TTC549 (cell line): Measurements from ENCODE around the gene RASGRF1.
"Not testable (repeated sequence)": the region's sequence is repeated elsewhere in the genome, so short reads cannot be mapped to it uniquely, and the experiment has no call there.

Experiments
- FAIRE-seq: peaks from 2 replicates; lab custom pipeline; 2012; peaks lifted over from hg19 to GRCh38; lab: Jason Lieb, UNC

The RASGRF1 gene, protein sequence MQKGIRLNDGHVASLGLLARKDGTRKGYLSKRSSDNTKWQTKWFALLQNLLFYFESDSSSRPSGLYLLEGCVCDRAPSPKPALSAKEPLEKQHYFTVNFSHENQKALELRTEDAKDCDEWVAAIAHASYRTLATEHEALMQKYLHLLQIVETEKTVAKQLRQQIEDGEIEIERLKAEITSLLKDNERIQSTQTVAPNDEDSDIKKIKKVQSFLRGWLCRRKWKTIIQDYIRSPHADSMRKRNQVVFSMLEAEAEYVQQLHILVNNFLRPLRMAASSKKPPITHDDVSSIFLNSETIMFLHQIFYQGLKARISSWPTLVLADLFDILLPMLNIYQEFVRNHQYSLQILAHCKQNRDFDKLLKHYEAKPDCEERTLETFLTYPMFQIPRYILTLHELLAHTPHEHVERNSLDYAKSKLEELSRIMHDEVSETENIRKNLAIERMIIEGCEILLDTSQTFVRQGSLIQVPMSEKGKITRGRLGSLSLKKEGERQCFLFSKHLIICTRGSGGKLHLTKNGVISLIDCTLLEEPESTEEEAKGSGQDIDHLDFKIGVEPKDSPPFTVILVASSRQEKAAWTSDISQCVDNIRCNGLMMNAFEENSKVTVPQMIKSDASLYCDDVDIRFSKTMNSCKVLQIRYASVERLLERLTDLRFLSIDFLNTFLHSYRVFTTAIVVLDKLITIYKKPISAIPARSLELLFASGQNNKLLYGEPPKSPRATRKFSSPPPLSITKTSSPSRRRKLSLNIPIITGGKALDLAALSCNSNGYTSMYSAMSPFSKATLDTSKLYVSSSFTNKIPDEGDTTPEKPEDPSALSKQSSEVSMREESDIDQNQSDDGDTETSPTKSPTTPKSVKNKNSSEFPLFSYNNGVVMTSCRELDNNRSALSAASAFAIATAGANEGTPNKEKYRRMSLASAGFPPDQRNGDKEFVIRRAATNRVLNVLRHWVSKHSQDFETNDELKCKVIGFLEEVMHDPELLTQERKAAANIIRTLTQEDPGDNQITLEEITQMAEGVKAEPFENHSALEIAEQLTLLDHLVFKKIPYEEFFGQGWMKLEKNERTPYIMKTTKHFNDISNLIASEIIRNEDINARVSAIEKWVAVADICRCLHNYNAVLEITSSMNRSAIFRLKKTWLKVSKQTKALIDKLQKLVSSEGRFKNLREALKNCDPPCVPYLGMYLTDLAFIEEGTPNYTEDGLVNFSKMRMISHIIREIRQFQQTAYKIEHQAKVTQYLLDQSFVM (N-terminal part only)

DNA sequence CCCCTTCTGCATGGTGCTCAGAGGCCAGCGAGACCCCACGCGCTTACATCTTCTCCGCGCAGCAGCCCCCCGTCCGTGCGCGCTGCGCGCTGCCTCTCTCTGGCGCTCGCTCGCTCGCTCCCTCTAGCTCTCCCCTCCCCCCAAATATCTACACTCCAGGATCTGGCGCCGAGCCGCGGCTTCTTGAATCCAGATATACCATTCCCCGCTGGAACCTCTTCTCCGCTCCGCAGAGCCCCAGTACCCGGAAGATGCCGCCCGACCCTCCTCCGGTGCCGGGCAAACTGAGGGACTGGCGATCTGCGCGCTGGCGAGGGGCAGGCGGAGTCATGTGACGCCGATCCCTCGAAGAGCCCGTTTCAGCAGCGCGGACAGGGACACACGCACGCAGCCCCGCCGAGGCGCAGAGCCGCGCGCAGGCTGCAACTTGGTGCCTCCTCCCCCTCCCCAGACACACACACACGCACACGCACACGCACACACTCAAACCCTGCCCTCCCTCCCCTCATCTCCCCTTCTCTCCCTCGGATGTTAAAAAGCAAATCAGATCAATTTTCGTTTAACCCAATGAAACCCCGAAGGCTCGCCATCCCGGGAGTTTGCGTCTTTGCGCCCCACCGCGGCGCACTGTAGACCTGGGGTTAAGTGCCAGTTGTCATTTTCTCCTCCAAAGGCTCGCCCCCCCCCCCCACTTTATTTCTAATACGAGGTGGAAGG lies at the start of gene RASGRF1:
TSS of gene RASGRF1 (minus strand) at position 294 of the 717 bp plus-strand sequence. CDS start at position 12, 282 bp downstream.
- no peak for FAIRE-seq

DNA sequence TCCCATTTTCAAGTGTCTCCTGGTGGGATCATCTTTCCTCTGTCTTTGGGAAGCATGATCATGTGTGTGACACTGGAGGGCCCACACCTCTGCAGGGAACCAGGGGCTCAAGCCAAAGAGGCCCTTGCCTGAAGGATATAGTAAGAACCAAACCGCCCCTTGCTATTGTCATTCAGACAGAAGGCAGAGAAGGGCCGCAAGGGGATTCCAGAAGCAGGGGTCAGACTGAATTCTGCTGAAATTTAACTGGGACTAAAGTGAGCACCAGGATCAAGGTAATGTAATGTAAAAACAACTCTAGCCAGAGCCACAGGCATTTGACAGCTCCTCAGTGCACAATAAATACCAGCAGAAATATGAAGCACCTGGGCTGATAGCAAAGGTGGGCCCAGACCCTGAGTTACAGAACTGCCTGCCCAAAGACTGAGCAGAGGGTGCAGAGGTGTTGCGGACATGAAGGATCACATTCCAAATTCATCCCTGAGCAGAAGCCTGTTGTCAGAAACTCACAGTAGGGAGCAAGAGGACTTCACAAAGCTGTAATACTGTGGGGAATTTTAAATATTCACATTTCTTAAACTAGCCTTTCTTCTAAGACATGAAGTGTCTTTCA lies 46.0 kb upstream of the RASGRF1 start:
- no peak for FAIRE-seq

DNA sequence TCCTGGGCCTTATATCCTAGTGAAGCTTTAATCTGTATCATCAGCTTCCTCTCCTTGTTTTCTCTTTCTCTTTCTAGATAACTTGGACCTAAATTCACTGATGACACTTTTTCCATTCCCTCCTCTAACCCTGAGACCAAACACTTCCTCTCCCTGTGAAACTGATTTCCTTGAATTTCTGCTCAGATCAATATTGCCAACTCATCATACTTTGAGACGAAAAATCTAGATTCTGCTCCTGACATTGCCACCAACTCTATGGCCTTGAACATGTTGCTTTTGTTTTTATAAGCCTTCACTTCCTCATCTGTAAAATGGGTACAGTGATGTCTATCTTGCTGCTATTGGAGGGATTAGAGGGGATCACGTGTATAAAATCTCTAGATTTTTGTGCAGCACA lies 42.7 kb upstream of the RASGRF1 start:
- no peak for FAIRE-seq

DNA sequence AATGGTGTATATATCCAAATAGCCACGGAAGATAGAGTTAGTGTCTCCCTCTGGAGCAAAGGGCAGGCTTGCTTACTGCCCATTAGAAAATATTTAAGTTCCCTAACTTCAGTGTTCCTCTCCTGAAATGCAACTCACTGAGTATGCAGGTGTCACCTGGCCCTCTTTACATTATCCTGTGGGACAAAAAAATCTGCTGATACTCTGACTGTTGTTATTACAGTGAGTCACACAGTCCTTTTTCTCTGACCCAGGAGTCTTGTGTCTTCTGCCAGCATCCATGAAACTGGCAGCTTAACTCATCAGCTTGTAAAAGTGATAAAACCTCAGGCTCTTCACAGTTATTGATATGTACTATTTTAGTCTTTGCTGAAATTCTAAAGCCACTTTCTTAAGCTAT lies 42.2 kb upstream of the RASGRF1 start:
- no peak for FAIRE-seq

DNA sequence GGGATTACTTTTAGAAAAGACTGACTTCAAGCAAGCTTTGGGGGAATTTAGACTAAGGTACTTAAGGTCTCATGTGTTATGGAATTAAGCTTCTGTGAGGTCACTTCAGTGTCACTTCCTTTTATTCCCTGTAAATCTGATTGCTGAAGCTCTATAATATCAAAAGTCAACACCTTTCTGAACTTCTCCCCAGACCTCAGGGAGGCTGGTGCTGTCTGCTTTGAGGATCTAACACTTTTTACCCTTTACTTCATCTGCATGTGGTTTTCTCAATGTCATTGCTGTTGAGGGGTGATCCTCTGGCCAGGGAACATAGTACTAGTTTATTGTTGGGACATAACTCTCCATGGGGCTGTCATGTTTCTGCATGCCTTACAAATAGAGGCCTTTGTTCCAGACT lies 41.8 kb upstream of the RASGRF1 start:
- FAIRE-seq, result no peak

DNA sequence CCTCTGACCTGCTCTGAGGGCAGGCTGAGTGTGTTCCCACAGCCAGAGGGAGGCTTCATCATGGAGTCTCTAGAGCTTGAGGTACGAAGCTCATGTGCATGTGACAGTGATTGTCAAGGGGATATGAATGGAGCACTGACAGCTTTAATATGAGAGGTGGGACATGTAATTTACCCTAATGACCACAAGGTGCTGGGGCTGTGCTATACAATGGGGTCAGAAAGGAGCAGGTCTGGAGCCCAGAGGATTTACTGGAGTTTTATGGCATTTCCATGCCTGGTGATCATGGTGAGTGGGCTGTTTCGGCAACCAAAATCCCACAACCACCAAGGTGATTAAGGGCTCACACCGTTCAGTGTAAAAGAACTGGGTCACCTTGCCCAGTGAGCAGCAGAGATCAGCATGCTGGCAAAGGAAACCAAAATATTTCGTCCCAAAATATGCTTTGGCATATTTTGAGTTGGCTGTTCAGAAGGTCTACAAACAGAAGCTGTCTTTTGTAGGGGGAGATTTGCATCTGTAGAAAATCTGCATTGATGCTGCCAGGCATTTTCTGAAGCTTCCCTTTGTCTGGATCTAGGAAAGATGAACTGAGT lies 40.1 kb upstream of the RASGRF1 start:
- FAIRE-seq, result no peak

DNA sequence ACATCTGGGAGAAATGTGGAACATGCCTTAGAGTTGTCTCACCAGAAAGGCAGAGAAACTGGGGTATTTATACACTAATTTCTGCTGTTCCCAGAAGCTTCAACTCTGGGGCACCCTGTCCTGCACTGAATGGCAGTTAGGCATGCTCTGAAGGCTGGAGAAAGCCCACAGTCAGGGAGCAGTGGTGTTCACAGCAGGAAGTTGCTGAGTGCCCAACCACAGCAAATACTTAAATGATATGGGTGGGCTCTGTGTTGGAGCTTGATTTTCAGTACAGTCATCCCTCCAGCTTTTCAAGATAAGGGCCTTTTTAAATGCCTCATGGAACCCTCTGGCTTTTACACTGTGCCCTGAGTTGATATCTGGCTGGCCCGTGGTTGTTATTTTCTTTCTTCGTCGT lies 38.7 kb upstream of the RASGRF1 start:
- FAIRE-seq, result no peak

DNA sequence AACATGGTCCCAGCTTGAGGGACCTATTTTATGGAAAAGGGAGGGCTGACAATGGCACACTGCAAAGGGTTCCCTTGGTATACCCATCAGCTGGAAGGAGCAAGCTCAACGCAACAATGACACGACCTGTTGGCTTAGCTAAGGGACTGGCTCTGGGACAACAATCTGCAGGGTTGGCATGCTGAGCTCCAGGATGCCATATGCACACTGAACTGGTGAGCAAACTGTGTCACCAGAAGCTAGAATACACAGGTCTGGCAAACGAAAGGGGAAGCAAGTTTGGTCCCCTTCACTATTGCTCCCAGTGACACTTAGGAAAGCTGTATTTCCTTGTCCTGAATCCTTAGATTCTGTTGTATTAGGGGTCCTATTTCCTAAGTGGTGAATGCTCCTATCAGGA lies 38.0 kb upstream of the RASGRF1 start:
- FAIRE-seq, result no peak

DNA sequence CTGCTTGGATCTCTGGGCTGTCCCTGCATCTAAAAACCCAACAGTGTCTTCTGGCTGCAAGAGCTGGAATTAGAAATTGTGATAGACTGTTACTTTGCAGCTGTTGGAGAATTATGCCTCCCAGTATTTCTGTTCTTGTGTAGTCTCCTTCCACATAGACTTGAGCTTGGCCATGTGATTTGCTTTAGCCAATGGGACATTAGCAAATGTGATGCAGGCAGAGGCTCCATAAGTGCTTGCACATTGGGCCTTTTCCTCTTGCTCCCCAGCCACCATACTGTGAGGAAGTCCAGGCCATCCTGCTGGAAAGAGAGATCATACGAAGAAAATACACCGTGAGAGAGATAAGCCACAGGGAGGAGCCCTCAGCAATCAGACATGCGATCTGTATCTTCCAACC lies 33.8 kb upstream of the RASGRF1 start:
- no peak for FAIRE-seq

DNA sequence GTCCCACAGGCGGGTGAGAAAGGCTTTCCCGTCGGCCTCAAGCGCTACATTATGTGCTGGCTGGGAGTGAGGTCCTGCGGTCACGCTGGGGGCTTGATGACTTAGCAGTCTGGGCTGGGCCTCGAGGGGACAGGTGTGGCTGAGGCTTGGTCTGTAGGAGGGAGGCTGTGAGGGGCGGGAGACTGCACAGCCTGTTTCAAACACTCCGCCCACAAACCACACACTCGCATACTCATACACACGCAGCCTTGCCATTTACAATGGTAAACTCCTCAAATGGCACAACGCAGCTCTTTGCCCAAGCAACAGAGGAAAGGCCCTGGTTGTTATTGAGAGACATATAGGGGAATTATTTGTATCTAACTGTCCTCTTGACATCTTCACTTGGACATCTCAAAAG lies 32.4 kb upstream of the RASGRF1 start:
- no peak for FAIRE-seq

DNA sequence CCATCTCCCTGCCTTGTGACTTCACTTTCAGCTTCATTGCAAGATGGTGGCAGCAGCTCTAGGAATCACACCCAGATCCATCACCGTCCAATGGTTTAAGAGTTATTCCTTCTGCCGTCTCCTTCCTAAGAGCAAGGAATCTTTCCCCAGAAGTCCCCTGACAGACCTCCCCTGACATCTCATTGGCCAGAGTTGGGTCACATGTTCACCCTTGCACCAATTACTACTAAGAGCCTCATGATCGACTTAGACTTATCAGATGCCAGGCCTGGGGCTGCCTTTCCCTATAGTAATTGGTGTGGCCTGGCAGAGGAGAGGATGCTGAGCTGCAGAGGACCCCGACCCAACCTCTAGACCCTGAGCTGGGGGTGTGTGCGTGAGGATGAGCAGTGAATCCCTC lies 31.8 kb upstream of the RASGRF1 start:
- no peak for FAIRE-seq

DNA sequence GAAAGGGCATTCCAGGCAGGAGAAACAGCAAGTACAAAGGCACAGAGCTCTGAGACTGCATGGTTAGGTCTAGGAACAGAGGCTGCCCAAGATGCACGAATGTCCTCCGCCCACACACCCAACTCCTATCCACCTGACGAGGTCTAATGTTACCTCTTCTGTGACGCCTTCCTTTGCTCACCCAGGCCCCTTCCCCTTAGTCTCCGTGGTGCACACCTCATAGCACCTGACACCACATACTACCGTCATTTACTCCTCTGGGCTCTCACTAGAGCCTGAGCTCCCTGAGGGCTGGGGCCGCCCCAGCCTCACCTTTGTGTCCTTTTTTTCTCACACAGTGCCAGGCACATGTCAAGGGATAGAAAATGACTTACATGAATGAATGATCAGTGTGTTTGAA lies 31.0 kb upstream of the RASGRF1 start:
- FAIRE-seq, result no peak

DNA sequence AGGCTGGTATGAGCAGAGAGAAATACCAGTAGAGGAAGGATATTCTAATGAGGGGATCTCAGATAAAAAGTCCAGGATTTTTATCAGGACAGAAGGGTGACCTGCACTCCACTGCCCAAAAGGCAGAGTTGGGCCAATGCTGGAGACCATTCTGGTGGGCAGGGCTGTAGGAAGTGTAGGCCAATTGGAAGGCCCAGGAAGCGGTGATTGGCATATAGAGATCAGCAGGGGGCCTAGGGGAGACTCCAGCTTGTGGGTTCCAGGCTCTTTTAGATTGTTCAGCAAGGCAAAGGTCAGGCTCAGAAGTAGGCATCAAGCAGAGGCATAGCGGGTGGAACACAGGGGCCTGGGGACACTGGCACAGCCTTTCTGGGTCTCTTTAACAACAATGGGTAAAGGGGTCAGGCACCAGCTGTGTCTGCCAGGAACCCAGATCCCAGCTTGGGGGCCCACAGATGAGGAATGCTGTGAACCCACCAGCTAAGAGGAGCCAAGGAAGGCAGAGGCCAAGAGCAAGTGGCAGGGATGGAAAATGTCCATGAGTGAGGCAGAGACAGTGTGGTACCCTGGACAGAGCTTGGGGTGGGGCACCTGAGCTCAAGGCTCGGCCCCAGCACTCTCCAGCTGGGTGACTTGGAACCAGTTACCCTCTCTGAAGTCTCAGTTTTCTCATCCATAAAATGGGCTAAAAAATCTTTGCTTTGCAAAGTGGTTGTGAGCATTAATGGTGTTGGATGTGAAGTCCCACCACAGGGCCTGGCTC lies 27.0 kb upstream of the RASGRF1 start:
- FAIRE-seq, result no peak

DNA sequence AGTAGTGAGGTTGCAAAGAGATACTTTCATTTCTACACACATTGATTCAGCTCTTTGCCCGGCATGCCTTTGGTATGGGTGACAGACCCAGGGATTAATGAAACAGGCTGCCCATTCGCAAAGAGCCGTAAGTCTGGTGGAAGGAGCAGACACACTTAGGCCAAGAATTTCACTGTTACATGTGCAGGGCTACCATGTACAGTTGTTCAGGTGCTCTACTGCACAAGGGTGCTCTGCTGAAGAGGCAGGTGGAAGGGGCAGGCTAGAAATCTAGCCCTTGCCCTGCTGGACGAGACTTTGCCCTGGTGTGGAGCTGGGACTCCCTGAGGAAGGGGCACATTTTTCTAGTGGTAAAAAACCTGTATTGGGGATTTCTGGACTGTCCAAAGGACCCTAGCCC lies 26.2 kb upstream of the RASGRF1 start:
- FAIRE-seq, result no peak

DNA sequence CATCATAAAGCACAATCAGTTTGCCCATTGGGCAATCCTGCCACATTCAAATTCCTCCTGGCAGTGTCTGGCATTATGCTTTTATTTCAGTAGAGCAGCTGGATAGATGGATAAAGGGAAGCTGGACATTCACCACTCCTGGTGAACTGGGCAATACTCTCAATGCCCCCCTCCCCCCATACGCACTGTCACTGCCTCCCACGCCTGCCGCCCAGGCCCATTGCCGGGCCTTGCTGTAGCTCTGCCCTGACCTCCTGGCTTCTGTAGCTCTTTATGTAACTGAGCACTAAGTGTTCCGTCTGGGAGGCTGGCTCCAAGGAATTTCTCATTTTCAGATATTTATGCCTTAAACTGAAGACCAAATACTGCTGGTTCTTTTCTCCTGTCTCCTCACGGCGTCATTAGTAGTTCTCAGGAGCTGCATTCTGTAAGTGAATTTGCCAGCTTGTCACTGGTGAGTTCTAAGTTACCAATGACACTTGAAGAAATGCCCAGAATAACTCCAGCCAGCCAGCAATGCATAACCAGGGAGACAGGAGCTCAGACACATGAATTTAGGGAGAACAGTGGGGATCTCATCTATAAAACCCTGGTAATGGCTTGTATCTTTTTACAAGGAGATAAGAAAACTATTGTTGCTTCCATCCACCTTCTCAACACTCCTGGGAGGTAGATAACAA lies 25.5 kb upstream of the RASGRF1 start:
- FAIRE-seq, result no peak

DNA sequence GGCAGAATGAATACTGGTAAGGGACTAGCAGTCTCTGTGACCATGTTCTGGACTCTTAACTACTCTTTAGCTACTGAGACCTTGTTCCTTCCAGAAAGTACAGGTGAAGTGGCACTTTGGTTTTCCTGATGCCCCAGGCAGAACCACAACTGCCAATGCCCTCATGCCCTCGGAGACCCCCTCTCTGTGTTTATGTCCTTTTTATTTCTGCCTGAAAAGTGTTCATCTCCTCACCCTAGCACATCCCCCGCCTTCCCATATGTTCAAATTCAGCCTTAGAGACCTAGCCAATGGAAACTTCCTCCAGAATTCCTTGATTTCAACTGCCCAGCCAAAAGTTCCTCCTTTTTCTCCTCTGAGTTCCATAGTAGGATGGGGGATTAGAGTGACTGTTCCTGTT lies 23.3 kb upstream of the RASGRF1 start:
- no peak for FAIRE-seq

DNA sequence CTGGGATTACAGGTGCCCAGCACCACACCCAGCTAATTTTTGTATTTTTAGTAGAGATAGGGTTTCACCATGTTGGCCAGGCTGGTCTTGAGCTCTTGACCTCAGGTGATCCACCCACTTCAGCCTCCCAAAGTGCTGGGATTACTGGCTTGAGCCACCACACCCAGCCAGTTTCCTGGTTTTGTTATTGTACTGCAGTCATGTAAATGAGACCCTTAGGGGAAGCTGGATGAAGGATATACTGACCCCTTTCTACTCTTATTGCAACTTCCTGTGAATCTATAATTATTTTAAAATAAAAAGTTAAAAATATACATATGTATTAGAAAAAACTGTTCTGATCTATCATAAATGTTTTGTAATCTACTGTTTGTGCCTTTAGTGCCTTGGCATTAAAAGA lies 20.8 kb upstream of the RASGRF1 start:
- not testable (repeated sequence) for FAIRE-seq

DNA sequence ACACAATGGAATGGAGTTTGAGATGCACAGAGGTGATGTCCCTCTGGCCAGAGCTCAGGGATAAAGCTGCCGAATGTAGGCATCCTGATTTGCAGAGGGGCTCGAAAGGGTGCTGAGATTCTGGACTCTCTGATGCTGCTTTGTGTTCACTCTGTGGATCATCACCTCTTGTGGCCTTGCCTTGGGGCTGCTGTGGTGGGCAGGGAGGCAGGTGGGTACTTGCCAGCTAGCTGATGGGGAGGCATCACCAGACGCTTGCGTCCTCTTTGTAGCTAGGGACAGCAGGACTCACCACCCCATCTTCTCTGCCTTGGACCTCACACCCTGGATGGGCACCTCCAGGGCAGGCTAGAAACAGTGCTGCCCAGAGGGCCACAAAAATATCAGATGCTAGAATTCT lies 14.6 kb upstream of the RASGRF1 start:
- no peak for FAIRE-seq

DNA sequence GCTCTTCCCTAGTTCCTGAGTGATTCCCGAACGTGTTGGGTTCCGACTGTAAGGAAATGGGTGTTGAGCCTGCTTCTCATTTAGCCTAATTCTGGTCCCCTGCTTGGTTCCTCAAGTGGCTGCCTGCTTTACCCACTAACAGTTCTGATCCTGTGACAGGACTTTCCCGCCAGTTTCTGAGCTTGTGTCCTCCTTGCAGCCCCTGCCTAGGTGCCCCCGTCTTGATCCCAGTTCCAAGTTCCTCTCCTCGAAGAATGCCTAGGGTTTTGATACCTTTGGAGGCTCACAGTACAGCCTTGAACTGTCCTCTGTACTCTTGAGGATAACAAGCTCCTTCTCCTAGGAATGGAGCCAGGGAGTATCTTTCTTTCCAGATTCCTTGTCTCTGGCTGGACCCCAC lies 12.0 kb upstream of the RASGRF1 start:
- FAIRE-seq, result no peak
